ENCODE results near the gene SLPI. TPM values are rescaled to one million over a fixed set of nuclear protein-coding genes. Genes with fewer than 3 reads are reported as not detected.

The SLPI gene
- total RNA-seq, 4 donors from 2014 or later, result 250 to 1,637 (median 1,024) TPM

Other genes starting within 250 kb of the SLPI start
- under 1 TPM in 3 of 4 donors, not detected in 1; 0.22 to 0.80 (median 0.29) TPM for gene KCNS1, start 153.4 kb downstream of the SLPI start, total RNA-seq
- 10 to 100 TPM in 1 of 4 donors, 1 to 10 TPM in 3; 3.1 to 32.1 (median 4.6) TPM for gene WFDC5, start 139.4 kb downstream of the SLPI start, total RNA-seq
- gene WFDC12, start 130.1 kb downstream of the SLPI start, total RNA-seq, result 1 to 10 TPM in 1 of 4 donors, under 1 TPM in 2, not detected in 1; 0.44 to 2.6 (median 0.64) TPM
- 1,000 to 10,000 TPM in 3 of 4 donors, 10 to 100 TPM in 1; 14.1 to 2,947 (median 1,123) TPM for gene PI3, start 79.7 kb downstream of the SLPI start, total RNA-seq
- not detected for gene SEMG1, start 47.5 kb downstream of the SLPI start, total RNA-seq
- not detected for gene SEMG2, start 33.2 kb downstream of the SLPI start, total RNA-seq
- gene RBPJL, start 52.3 kb upstream of the SLPI start, total RNA-seq, result not detected
- under 1 TPM in 2 of 4 donors, not detected in 2; 0.09 to 0.68 TPM for gene MATN4, start 53.7 kb upstream of the SLPI start, total RNA-seq
- 100 to 1,000 TPM in 3 of 4 donors, 10 to 100 TPM in 1; 88.1 to 174 (median 120) TPM for gene SDC4, start 93.9 kb upstream of the SLPI start, total RNA-seq
- gene SYS1, start 108.6 kb upstream of the SLPI start, total RNA-seq, result 10 to 100 TPM; 22.3 to 32.4 (median 27.0) TPM
- not detected for gene TP53TG5, start 123.8 kb upstream of the SLPI start, total RNA-seq
- 10 to 100 TPM; 14.1 to 39.3 (median 32.2) TPM for gene DBNDD2, start 153.7 kb upstream of the SLPI start, total RNA-seq
- 10 to 100 TPM; 38.6 to 48.1 (median 44.0) TPM for gene PIGT, start 161.6 kb upstream of the SLPI start, total RNA-seq
- 10 to 100 TPM in 1 of 4 donors, under 1 TPM in 1, not detected in 2; 0.99 to 37.7 TPM for gene WFDC2, start 215.2 kb upstream of the SLPI start, total RNA-seq

Measured in esophagus squamous epithelium (tissue), 4 donors.